ENCODE data around the gene MEPCE.

MEPCE gene

GRCh38 chr7:100407285-100408180 lies 22.1 kb upstream of the MEPCE start:
- no peak for DNase-seq

GRCh38 chr7:100411101-100411500 lies 18.5 kb upstream of the MEPCE start:
- no peak for DNase-seq

GRCh38 chr7:100413346-100413745 lies 16.3 kb upstream of the MEPCE start:
- DNase-seq = no peak

GRCh38 chr7:100413889-100414288 lies 15.7 kb upstream of the MEPCE start:
- DNase-seq = no peak

GRCh38 chr7:100415448-100415847 lies 14.2 kb upstream of the MEPCE start:
- DNase-seq = no peak

GRCh38 chr7:100418930-100419659 lies 10.5 kb upstream of the MEPCE start:
- DNase-seq = no peak

- no peak for DNase-seq
These were observed 9.9 kb upstream of the MEPCE start for GRCh38 chr7:100419660-100420226.

- no peak for DNase-seq
These were observed 6.3 kb upstream of the MEPCE start for GRCh38 chr7:100423315-100423714.

- DNase-seq = no peak
These were observed 4.3 kb upstream of the MEPCE start for GRCh38 chr7:100425347-100425746.

- DNase-seq = no peak
These were observed 3.1 kb upstream of the MEPCE start for GRCh38 chr7:100426516-100426915.

GRCh38 chr7:100427762-100428198 lies 1.9 kb upstream of the MEPCE start:
- no peak for DNase-seq

- peak; percentile 94 for DNase-seq
These were observed 1.2 kb upstream of the MEPCE start, which contains the start of gene ZCWPW1 for GRCh38 chr7:100428199-100428966. TSS of gene ZCWPW1 (minus strand) at chr7:100428703. CDS start at chr7:100420649, 8,054 bp downstream.

- peak; percentile 100 for DNase-seq
These were observed 529 bp upstream of the MEPCE start for GRCh38 chr7:100428967-100429636.

- peak; percentile 22 for DNase-seq
These were observed 1.1 kb downstream of the MEPCE start for GRCh38 chr7:100430493-100431285.

- DNase-seq = no peak
These were observed 1.7 kb downstream of the MEPCE start for GRCh38 chr7:100431286-100431735.

GRCh38 chr7:100432053-100432452 lies 2.4 kb downstream of the MEPCE start:
- no peak for DNase-seq

- no peak for DNase-seq
These were observed 3.1 kb downstream of the MEPCE start for GRCh38 chr7:100432621-100433275.

GRCh38 chr7:100433276-100433591 lies 3.6 kb downstream of the MEPCE start:
- no peak for DNase-seq

- DNase-seq = no peak
These were observed 4.1 kb downstream of the MEPCE start for GRCh38 chr7:100433592-100434296.
